Lower lobe of right lung (tissue), 2 donors: ENCODE results near the gene NCR2. TPM values are rescaled to one million over a fixed set of nuclear protein-coding genes. Genes with fewer than 3 reads are reported as not detected.

ENCODE experiments used
- ATAC-seq, 2 donors: fragments of 200-7000 bp; cut with Tn5 transposase; one replicate each; pipeline ENCODE4 v1.9.1; 2020 to 2022; ENCODE audit warnings: mild to moderate bottlenecking in 2 of 2, moderate library complexity in 2 of 2
- DNase-seq: peaks from one replicate; pipeline ENCODE4 v3.0.0-alpha.2; 2020
- H3K27ac ChIP-seq: fragments of 200-600 bp; one replicate; pipeline ENCODE4 v1.8.0; 2022
- H3K27me3 ChIP-seq: fragments of 200-600 bp; one replicate; pipeline ENCODE4 v1.8.0; 2022; ENCODE audit warnings: low read depth
- H3K36me3 ChIP-seq: fragments of 200-600 bp; one replicate; pipeline ENCODE4 v1.8.0; 2022; ENCODE audit warnings: mild to moderate bottlenecking
- H3K4me1 ChIP-seq: fragments of 200-600 bp; one replicate; pipeline ENCODE4 v1.8.0; 2022
- H3K4me3 ChIP-seq: fragments of 200-600 bp; one replicate; pipeline ENCODE4 v1.8.0; 2022; ENCODE audit warnings: mild to moderate bottlenecking
- H3K9me3 ChIP-seq: fragments of 200-600 bp; one replicate; pipeline ENCODE4 v1.8.0; 2022
- intact Hi-C: fragments of 100-400 bp; cut with DNase I; formaldehyde crosslinking; loops from one replicate; pipeline ENCODE4 v1.11.0; 2022
- total RNA-seq: library from RNA; stranded (reverse); fragmentation: NEBNext Ultra II Directional; extraction: Animal tissue kit (Norgen Biotek cat#: 25700); gene quantifications from one replicate; pipeline ENCODE4 v1.2.1, GENCODE V29; 2021
- TF ChIP-seq, protein P1 (sequence below): fragments of 200-600 bp; IDR thresholded peaks from one replicate; pipeline ENCODE4 v1.8.0; 2022; ENCODE audit warnings: antibody characterized with exemption, mild to moderate bottlenecking
- donor health status: DM: no; HTN: yes; CAD: no; lungs with severe emphysema.

The NCR2 gene
- total RNA-seq, 1 donor from 2014 or later = not detected

DNA sequence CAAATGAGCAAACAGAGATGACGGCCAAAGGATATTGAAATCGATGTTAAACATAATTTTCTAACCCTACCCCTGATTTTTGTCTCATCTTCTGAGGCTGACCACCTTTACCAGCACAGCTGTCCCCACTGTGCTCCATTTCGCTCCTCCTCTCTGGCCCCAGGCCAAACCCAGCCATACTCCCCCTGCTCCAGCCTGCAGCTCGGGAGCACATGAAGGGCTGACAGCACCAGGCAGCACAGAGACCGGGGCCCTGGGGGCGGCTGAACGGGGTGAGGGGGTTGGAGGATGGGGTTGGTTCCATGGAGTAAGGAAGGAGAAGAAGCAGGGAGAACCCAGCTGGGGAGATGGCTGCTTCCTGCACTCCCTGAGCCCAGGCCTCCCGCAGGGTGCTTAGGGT, 3.2 kb upstream of the NCR2 start:
- Histone ChIP-seq H3K36me3 (no peaks in the 10 kb centered on the region), H3K9me3 (no peaks in the 10 kb centered on the region), H3K4me3 (no peak overlapping the region), H3K4me1 (no peaks in the 10 kb centered on the region), H3K27ac (no peak overlapping the region), H3K27me3 (peaks cover 22% of the 10 kb centered on the region)
- intact Hi-C loops = no loop called here
- TF ChIP-seq, protein P1, sequence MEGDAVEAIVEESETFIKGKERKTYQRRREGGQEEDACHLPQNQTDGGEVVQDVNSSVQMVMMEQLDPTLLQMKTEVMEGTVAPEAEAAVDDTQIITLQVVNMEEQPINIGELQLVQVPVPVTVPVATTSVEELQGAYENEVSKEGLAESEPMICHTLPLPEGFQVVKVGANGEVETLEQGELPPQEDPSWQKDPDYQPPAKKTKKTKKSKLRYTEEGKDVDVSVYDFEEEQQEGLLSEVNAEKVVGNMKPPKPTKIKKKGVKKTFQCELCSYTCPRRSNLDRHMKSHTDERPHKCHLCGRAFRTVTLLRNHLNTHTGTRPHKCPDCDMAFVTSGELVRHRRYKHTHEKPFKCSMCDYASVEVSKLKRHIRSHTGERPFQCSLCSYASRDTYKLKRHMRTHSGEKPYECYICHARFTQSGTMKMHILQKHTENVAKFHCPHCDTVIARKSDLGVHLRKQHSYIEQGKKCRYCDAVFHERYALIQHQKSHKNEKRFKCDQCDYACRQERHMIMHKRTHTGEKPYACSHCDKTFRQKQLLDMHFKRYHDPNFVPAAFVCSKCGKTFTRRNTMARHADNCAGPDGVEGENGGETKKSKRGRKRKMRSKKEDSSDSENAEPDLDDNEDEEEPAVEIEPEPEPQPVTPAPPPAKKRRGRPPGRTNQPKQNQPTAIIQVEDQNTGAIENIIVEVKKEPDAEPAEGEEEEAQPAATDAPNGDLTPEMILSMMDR = no peak
- DNase-seq = no peak
- ATAC-seq = no peak

DNA sequence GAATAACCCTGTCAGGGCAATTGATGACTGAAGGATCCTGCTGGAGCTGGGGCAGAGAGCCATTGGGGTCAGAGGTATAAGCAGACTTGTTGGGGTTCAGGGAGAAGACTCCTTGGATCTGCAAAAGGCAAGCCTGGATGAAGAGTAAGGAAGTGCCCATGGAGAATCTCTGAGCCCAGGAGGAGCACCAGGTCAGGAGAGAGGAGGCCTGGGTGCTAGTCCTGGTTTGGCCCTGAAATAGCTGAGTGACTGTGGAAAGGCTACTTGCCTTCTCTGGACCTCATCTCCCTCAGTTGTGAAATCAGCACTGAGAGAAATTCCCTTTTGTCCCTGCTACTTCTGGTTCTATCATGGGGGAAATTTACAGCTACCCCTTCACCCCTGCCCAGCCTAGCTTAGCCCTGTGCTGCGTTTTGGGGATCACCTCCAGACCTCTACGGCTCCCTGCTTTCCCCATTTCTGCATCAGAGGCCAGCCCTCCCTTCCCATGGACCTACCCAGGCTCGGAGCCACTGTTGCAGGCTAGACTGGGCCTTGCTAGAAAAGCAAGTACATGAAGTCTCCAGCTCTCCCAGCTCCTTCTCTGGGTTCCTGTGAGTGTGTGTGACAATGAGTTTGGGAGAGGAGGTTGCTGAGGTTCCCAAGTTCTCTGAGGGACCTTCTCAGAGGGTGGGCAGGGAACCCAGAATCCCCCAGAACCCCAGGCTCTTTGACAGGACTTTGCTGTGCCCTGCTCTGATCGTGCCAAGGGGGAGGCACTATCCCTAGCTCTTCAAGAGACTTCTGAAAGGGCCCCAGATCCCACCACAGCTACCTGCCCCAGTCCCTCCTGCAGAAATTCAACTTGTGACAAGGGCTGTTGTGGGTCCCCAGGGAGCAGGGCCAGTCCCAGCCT, 2.3 kb upstream of the NCR2 start:
- Histone ChIP-seq H3K9me3 (no peaks in the 10 kb centered on the region), H3K4me1 (no peaks in the 10 kb centered on the region), H3K27me3 (peaks cover 14% of the 10 kb centered on the region), H3K4me3 (no peak overlapping the region), H3K36me3 (no peaks in the 10 kb centered on the region), H3K27ac (no peak overlapping the region)
- no peak for ATAC-seq
- no peak for DNase-seq
- intact Hi-C loops = no loop called here
- TF ChIP-seq, protein P1 = no peak

DNA sequence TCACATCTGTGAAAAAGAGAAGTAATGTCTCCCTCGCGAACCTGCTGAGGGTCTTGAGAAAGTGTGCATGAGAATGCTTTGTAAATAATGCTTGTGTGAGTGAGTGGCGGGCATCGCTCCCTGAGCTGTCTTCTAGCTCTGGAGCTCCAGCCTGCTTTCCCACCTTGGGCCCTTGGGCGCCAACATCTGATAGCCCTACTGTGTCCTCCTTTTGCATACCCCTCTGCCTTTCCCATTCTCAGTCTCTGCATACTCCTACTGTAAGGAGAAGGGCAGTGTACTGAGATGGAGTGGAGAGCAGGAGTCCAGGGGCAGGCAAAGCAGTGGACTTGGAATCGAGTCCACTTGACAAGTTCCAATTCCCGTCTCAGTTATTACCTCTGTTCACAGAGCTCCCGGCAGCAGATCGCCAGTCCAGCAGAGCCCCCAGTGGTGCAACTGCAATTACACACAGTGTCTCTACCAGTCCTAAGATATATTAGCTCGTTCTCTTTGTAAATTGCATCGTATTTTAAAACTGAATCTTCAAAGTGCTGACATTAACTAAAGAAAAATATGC, 847 bp upstream of the NCR2 start:
- Histone ChIP-seq H3K9me3 (no peaks in the 10 kb centered on the region), H3K36me3 (no peaks in the 10 kb centered on the region), H3K4me3 (no peak overlapping the region), H3K27me3 (peaks cover 5% of the 10 kb centered on the region), H3K27ac (no peak overlapping the region), H3K4me1 (no peaks in the 10 kb centered on the region)
- TF ChIP-seq, protein P1 = no peak
- intact Hi-C loops = no loop called here
- DNase-seq (no peak), ATAC-seq (no peak)

DNA sequence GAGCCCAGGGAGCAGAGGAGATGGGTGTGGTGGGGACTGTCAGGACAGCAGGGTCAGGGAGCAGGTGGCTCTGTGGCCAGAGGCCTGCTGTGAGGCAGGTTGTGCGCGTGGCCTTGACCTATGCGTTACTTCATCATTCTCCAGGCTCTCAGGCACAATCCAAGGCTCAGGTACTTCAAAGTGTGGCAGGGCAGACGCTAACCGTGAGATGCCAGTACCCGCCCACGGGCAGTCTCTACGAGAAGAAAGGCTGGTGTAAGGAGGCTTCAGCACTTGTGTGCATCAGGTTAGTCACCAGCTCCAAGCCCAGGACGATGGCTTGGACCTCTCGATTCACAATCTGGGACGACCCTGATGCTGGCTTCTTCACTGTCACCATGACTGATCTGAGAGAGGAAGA, 535 bp downstream of the NCR2 start:
- ATAC-seq = no peak
- no peak for DNase-seq
- intact Hi-C loops = no loop called here

DNA sequence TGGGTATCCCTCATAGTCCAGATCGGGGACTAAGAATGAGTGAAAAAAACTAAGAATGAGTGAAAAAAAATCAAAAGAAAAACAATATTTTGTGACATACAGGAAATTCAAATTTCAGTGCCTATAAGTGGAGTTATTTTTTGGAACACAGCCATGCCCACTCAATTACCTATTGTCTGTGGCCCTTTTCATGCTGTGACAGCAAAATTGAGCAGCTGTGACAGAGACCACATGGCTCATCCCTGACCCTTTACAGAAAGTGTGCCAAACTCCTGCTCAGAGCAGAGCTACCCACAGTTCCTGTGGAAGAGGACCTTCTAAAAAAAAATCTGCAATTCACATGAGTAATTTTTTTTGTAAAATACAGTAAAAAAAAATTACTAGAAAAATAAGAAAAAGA, 1.4 kb downstream of the NCR2 start:
- intact Hi-C loops = no loop called here
- no peak overlapping the region for H3K4me3 ChIP-seq
- no peaks in the 10 kb centered on the region for H3K9me3 ChIP-seq
- H3K4me1 ChIP-seq = no peaks in the 10 kb centered on the region
- DNase-seq = no peak
- H3K27ac ChIP-seq = no peak overlapping the region
- peaks cover 8% of the 10 kb centered on the region for H3K27me3 ChIP-seq
- TF ChIP-seq, protein P1 = no peak
- H3K36me3 ChIP-seq = no peaks in the 10 kb centered on the region
- no peak for ATAC-seq

More for the DNA sequence above, 535 bp downstream of the NCR2 start:
- Histone ChIP-seq H3K36me3 (no peaks in the 10 kb centered on the region), H3K27me3 (peaks cover 5% of the 10 kb centered on the region), H3K4me3 (no peak overlapping the region), H3K9me3 (no peaks in the 10 kb centered on the region), H3K4me1 (no peaks in the 10 kb centered on the region), H3K27ac (no peak overlapping the region)
- TF ChIP-seq, protein P1 = no peak
